SU-DHL-6 (cell line): ENCODE measurements around the gene TSPAN18.

Experiments used
- CTCF ChIP-seq: fragments of 200-600 bp; sonication (generic); IDR thresholded peaks from one replicate; pipeline ENCODE4 v1.5.1; 2017; ENCODE audit warnings: antibody characterized with exemption, mild to moderate bottlenecking, low read length, moderate library complexity; ENCODE audit not compliant: insufficient read depth, poor library complexity, severe bottlenecking
- EZH2phosphoT487 ChIP-seq: fragments of 200-600 bp; sonication (generic), shearing (Covaris generic); conservative IDR thresholded peaks from 2 replicates; pipeline ENCODE4 v1.6.1; 2018; ENCODE audit warnings: mild to moderate bottlenecking, antibody characterized with exemption, low read length, moderate library complexity, mixed read lengths

- TF ChIP-seq CTCF (no peak), EZH2phosphoT487 (no peak)
Measured at GRCh38 chr11:44852952-44853351, 126.2 kb downstream of the TSPAN18 start.
